Activated CD4-positive, alpha-beta memory T cell treated with anti-CD3 and anti-CD28 coated beads for 36 hours (primary cell): ENCODE results near the gene HYAL1. TPM values are rescaled to one million over a fixed set of nuclear protein-coding genes. Genes with fewer than 3 reads are reported as not detected.
"Not testable (repeated sequence)": the region's sequence is repeated elsewhere in the genome, so short reads cannot be mapped to it uniquely, and the experiment has no call there.

Source experiments
- CTCF ChIA-PET: fragments of 350-600 bp; sonication (Branson Sonifier 250); formaldehyde crosslinking; loops from one replicate; lab custom pipeline; 2021; ENCODE audit warnings: antibody characterized with exemption, inconsistent platforms; lab: Charles Lee
- POLR2A ChIA-PET: fragments of 350-600 bp; sonication (Branson Sonifier 250); formaldehyde crosslinking; loops from one replicate; lab custom pipeline; 2021; ENCODE audit warnings: antibody characterized with exemption; lab: Charles Lee
- DNase-seq: peaks from one replicate; pipeline ENCODE4 v3.0.0-alpha.2; 2020
- H3K27ac Mint-ChIP-seq: one replicate; pipeline ENCODE4 v1.8.0; 2021; ENCODE audit warnings: mixed read lengths
- H3K27me3 Mint-ChIP-seq: one replicate; pipeline ENCODE4 v1.8.0; 2021; ENCODE audit warnings: mixed read lengths
- H3K36me3 Mint-ChIP-seq: one replicate; pipeline ENCODE4 v1.8.0; 2021; ENCODE audit warnings: mixed read lengths
- H3K4me1 Mint-ChIP-seq: one replicate; pipeline ENCODE4 v1.8.0; 2021; ENCODE audit warnings: low read depth, mixed read lengths
- H3K4me3 Mint-ChIP-seq: one replicate; pipeline ENCODE4 v1.8.0; 2021; ENCODE audit warnings: mild to moderate bottlenecking, mixed read lengths
- H3K9me3 Mint-ChIP-seq: one replicate; pipeline ENCODE4 v1.8.0; 2021; ENCODE audit warnings: mixed read lengths
- intact Hi-C: fragments of 100-400 bp; cut with micrococcal nuclease; formaldehyde crosslinking; loops from one replicate; pipeline ENCODE4 v1.15.1; 2023
- total RNA-seq, 2 experiments: library from RNA; stranded (reverse); gene quantifications; one replicate each; pipeline ENCODE4 v1.2.3, GENCODE V29; 2021

HYAL1 gene
- total RNA-seq, 2 experiments from 2014 or later, result 0.14 TPM; not detected in 1

DNA sequence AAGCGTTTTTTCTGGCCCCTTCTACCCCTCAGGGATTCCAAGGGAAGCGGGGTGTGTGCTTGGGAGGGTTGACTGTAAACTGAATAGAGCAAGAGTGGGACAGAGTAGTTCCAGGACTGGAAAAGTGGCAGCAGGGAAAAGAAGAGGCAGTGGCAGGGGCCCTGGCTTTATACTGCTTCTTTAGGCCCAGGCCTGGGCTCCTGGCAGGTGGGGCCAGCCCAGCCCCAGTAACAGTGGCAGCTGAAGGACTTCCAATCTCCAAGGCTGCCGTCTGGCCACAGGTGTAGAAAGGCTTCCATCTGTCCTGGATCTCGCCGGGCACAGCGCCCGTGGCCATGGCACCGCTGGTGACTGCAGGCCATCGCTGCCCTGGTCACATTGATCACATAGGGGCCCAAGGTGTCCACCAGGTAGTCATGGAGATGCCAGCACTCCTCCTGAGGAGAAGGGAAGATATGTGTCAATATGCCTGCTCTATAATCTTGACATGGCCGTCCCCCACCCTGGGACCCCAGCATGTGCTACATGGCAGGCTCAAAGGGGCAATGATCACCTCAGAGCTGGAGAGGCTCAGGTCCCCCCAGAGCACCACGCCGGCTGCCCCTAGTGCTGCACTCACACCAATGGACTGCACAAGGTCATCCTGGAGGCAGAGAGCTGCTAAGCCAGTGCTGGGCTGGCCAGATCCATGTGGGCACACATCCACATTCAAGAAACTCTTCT lies 10.1 kb downstream of the HYAL1 start:
- Mint-ChIP-seq H3K27me3 (no peaks in the 10 kb centered on the region), H3K4me3 (peak overlapping the region; percentile 92), H3K36me3 (peaks cover 16% of the 10 kb centered on the region), H3K4me1 (peaks cover 28% of the 10 kb centered on the region), H3K9me3 (no peaks in the 10 kb centered on the region), H3K27ac (peak overlapping the region; percentile 90)
- DNase-seq, result no peak
- POLR2A ChIA-PET, result interaction anchor here (0.8 to 2.7 kb wide), 5 partner anchors 9 to 61 kb away, joined by 3 to 15 read pairs (median 4); partner anchors contain the start of gene LSMEM2
- intact Hi-C loops, result no loop called here
- CTCF ChIA-PET, result interaction anchor here (0.8 to 2.3 kb wide), 5 partner anchors 33 to 67 kb away, joined by 3 to 8 read pairs (median 4); partner anchors contain the start of gene RASSF1

- Mint-ChIP-seq H3K27ac (peak within 1 kb of the TSS; percentile 90), H3K27me3 (no peaks in the 10 kb centered on the region), H3K4me3 (peak within 1 kb of the TSS; percentile 92), H3K9me3 (no peaks in the 10 kb centered on the region), H3K36me3 (peaks cover 20% of the 10 kb centered on the region), H3K4me1 (peaks cover 20% of the 10 kb centered on the region)
- intact Hi-C loops, result loop anchor here (1.0 kb wide), 5 partner anchors 18 to 67 kb away; partner anchors contain the start of genes TMEM115 and TUSC2
- POLR2A ChIA-PET, result interaction anchor here (0.8 to 2.7 kb wide), 10 partner anchors 9 to 64 kb away, joined by 3 to 15 read pairs (median 4); partner anchors contain the start of genes LSMEM2 and TUSC2
- peak; percentile 98 for DNase-seq
- CTCF ChIA-PET, result interaction anchor here (0.6 to 2.3 kb wide), 11 partner anchors 13 to 353 kb away, joined by 3 to 14 read pairs (median 3); partner anchors contain the start of genes LSMEM2, RASSF1 and RBM6
Observed at GRCh38 chr3:50292159-50293078, 11.0 kb downstream of the HYAL1 start, which contains the start of gene IFRD2. Gene IFRD2, minus strand, starts transcription at chr3:50292429. Its CDS starts 155 bp downstream, at chr3:50292274.

- ChIA-PET CTCF (interaction anchor here (1.1 to 1.7 kb wide), 2 partner anchors 15 to 18 kb away, joined by 3 to 5 read pairs; no protein-coding TSS in a partner anchor), POLR2A (interaction anchor here (2.1 kb wide), 1 partner anchor 12 kb away, joined by 16 read pairs; the partner anchor contains the start of gene LSMEM2)
- intact Hi-C loops, result no loop called here
- no peak for DNase-seq
- Mint-ChIP-seq H3K4me1 (peaks cover 19% of the 10 kb centered on the region), H3K27ac (no peak overlapping the region), H3K36me3 (peaks cover 28% of the 10 kb centered on the region), H3K9me3 (no peaks in the 10 kb centered on the region), H3K4me3 (peak overlapping the region; percentile 92), H3K27me3 (no peaks in the 10 kb centered on the region)
Observed at GRCh38 chr3:50290161-50290641, 13.2 kb downstream of the HYAL1 start.

DNA sequence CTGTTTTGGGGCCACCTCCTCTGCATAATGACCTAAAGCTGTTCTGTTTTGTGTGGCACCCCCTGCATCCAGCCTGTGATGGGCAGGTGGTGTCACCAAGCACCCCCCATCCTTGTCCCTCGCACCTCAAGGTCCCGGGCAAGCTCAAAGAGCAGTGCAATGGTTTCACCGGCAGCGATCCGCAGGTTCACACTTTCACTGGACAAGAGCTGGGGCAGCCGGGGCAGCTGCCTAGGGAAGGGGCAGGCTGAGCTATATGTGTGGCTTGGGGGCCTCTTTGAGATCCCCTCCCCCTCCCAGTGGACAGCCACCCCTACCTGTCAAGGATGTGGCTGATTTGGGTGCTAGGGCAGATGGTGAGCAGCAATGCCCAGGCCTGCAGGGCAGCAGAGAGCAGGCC lies 14.2 kb downstream of the HYAL1 start:
- no peak overlapping the region for H3K4me3 Mint-ChIP-seq
- DNase-seq, result no peak
- H3K27me3 Mint-ChIP-seq, result no peaks in the 10 kb centered on the region
- no peaks in the 10 kb centered on the region for H3K9me3 Mint-ChIP-seq
- no peak overlapping the region for H3K27ac Mint-ChIP-seq
- CTCF ChIA-PET, result interaction anchor here (0.7 to 1.7 kb wide), 4 partner anchors 14 to 36 kb away, joined by 3 to 5 read pairs (median 4); no protein-coding TSS in a partner anchor
- POLR2A ChIA-PET, result interaction anchor here (2.1 kb wide), 1 partner anchor 11 kb away, joined by 16 read pairs; the partner anchor contains the start of gene LSMEM2
- H3K36me3 Mint-ChIP-seq, result peaks cover 28% of the 10 kb centered on the region
- intact Hi-C loops, result no loop called here
- peaks cover 19% of the 10 kb centered on the region for H3K4me1 Mint-ChIP-seq

DNA sequence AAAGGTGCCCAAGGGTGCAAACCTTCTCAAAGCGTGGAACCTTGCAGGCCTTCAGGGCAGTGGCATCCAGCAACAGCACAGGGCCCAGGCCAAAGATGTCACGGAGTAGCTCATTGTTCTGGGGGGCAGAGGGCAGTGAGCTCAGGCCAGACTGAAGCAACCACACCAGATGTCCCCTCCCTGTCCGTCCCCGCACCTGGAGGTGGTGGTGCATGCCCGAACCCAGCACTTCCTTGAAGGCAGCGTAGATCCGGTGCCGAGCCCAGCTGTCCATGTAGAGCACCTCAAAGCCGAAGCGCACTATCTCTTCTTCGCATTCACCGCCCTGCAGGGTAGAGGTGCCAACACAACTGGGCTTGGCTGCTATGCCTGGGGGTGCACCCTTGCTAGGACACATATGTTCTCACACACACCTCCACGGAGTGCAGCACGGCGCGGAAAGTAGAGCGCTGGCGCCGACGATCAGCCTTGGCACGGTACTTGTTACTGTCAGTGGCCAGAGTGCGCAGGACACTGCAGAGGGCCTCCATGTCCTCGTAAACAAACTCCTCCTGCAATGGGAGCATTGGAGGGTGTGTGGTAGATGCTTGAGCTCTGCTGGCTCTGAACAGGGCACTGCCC lies 14.9 kb downstream of the HYAL1 start:
- Mint-ChIP-seq H3K27me3 (no peaks in the 10 kb centered on the region), H3K9me3 (no peaks in the 10 kb centered on the region), H3K36me3 (peaks cover 28% of the 10 kb centered on the region), H3K4me1 (peaks cover 19% of the 10 kb centered on the region), H3K4me3 (no peak overlapping the region), H3K27ac (no peak overlapping the region)
- intact Hi-C loops, result no loop called here
- ChIA-PET POLR2A (interaction anchor here (2.1 kb wide), 1 partner anchor 10 kb away, joined by 16 read pairs; the partner anchor contains the start of gene LSMEM2), CTCF (interaction anchor here (1.2 kb wide), 1 partner anchor 28 kb away, joined by 4 read pairs; no protein-coding TSS in a partner anchor)
- no peak for DNase-seq

GRCh38 chr3:50287262-50287661 lies 16.1 kb downstream of the HYAL1 start:
- ChIA-PET CTCF (no interaction called here), POLR2A (no interaction called here)
- Mint-ChIP-seq H3K27me3 (no peaks in the 10 kb centered on the region), H3K9me3 (no peaks in the 10 kb centered on the region), H3K27ac (no peak overlapping the region), H3K4me3 (no peak overlapping the region), H3K36me3 (peaks cover 28% of the 10 kb centered on the region), H3K4me1 (peaks cover 10% of the 10 kb centered on the region)
- intact Hi-C loops, result no loop called here
- no peak for DNase-seq

DNA sequence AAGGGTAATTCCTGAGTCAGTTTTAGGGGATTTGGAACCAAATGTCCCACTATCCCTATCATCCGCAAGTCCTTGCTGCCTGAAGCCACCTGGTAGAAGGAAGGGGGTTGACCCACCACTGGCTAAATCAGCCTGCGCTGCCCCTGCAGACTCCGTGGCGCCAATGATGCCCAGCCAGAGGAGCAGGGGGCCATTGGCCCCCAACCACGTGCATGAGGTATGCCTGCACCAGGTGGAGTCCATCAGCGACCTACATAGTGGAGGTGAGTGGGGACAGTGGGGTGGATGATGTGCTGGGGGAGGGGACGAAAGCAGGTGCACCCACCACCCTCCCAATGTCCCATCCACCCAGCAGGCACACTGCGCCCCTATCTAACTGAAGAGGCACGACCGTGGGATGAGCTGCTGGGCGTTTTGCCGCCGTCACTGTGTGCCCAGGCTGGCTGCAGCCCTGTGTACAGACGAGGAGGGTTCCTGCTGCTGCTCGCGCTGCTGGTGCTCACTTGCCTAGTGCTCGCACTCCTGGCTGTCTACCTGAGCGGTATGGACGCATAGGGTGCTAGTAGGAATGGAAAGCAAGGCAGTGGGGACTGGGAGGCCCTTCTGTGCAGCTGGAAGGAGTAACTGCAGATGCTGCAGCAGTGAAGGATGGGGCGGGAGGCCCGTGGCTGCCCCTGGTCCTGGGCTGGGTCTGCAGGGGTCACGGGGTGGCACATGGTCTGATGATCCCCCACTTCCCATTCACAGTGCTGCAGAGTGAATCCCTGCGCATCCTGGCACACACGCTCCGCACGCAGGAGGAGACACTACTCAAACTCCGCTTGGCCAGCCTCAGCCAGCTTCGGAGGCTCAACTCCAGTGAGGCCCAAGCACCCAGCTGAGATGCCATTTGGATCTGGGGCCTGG lies 16.8 kb downstream of the HYAL1 start:
- POLR2A ChIA-PET, result no interaction called here
- Mint-ChIP-seq H3K4me3 (no peak overlapping the region), H3K9me3 (no peaks in the 10 kb centered on the region), H3K27ac (no peak overlapping the region), H3K36me3 (peaks cover 28% of the 10 kb centered on the region), H3K4me1 (peaks cover 10% of the 10 kb centered on the region), H3K27me3 (no peaks in the 10 kb centered on the region)
- no peak for DNase-seq
- intact Hi-C loops, result no loop called here
- CTCF ChIA-PET, result no interaction called here

DNA sequence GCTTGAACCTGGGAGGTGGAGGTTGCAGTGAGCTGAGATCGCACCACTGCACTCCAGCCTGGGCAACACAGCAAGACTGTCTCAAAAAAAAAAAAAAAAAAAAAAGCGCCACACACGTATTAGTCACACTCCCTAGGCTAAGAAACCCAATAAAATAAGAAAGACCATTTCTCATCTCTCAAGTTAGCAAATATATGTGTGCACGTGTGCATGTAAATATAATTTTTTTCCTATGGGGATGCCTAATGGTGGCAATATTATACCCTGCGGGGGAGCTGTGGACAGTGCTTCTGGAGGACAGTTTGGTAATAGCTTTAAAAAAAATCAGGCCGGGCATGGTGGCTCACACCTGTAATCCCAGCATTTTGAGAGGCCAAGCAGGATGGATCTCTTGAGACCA lies 19.3 kb downstream of the HYAL1 start:
- H3K27ac Mint-ChIP-seq, H3K27me3 Mint-ChIP-seq, intact Hi-C loops, H3K9me3 Mint-ChIP-seq, H3K4me3 Mint-ChIP-seq, H3K4me1 Mint-ChIP-seq, DNase-seq: not testable (repeated sequence)
- CTCF ChIA-PET, result interaction anchor here (0.6 to 1.4 kb wide), 3 partner anchors 10 to 445 kb away, joined by 3 read pairs; no protein-coding TSS in a partner anchor
- H3K36me3 Mint-ChIP-seq, result peaks cover 14% of the 10 kb centered on the region
- POLR2A ChIA-PET, result interaction anchor here (0.8 to 1.3 kb wide), 2 partner anchors 8 to 13 kb away, joined by 3 read pairs; partner anchors contain the start of gene IFRD2

GRCh38 chr3:50279255-50280016 lies 23.9 kb downstream of the HYAL1 start:
- Mint-ChIP-seq H3K27ac (no peak overlapping the region), H3K4me1 (peaks cover 14% of the 10 kb centered on the region), H3K9me3 (no peaks in the 10 kb centered on the region), H3K4me3 (no peak overlapping the region), H3K36me3 (no peaks in the 10 kb centered on the region), H3K27me3 (peaks cover 16% of the 10 kb centered on the region)
- ChIA-PET CTCF (interaction anchor here (0.8 to 2.1 kb wide), 6 partner anchors 13 to 85 kb away, joined by 3 to 7 read pairs (median 4); partner anchors contain the start of gene IFRD2), POLR2A (interaction anchor here (1.7 to 3.1 kb wide), 2 partner anchors 10 to 13 kb away, joined by 4 to 16 read pairs; partner anchors contain the start of gene IFRD2)
- DNase-seq, result no peak
- intact Hi-C loops, result no loop called here
